Endothelial cell of umbilical vein (primary cell): ENCODE measurements around the gene MDM1.

Source experiments
- CTCF ChIP-seq, 2 donors: IDR thresholded peaks; 1 replicate in 1 of 2; 2 replicates in 1 of 2; pipeline ENCODE4 v1.5.1; 2011; ENCODE audit warnings: low read length in 2 of 2, mild to moderate bottlenecking in 2 of 2, moderate library complexity in 2 of 2, control low read depth in 1 of 2, inconsistent platforms in 1 of 2, low read depth in 1 of 2; ENCODE audit not compliant: insufficient read depth in 1 of 2; ENCODE audit errors: extremely low read depth in 1 of 2
- EZH2 ChIP-seq: IDR thresholded peaks from 2 replicates; pipeline ENCODE4 v1.6.1; 2012; ENCODE audit warnings: borderline replicate concordance, low read depth, mild to moderate bottlenecking, moderate library complexity, low read length, inconsistent platforms; ENCODE audit not compliant: severe bottlenecking
- FOS ChIP-seq: IDR thresholded peaks from 2 replicates; pipeline ENCODE4 v1.6.1; 2011; ENCODE audit warnings: mild to moderate bottlenecking, low read length, moderate library complexity, borderline replicate concordance; ENCODE audit not compliant: insufficient read depth
- GATA2 ChIP-seq: IDR thresholded peaks from 2 replicates; pipeline ENCODE4 v1.7.0; 2011; ENCODE audit warnings: low read depth, mild to moderate bottlenecking, moderate library complexity, mixed read lengths, low read length; ENCODE audit not compliant: insufficient read length, insufficient read depth
- POLR2A ChIP-seq: IDR thresholded peaks from 2 replicates; pipeline ENCODE4 v1.6.1; 2012; ENCODE audit warnings: low read depth, mild to moderate bottlenecking, control low read depth, low read length
- POLR2AphosphoS5 ChIP-seq: IDR thresholded peaks from 2 replicates; pipeline ENCODE4 v1.6.1; 2012; ENCODE audit warnings: low read depth, mild to moderate bottlenecking, control low read depth, low read length, moderate library complexity; ENCODE audit not compliant: insufficient read depth

GRCh38 chr12:68344126-68344525 lies 12.0 kb upstream of the MDM1 start:
- TF ChIP-seq CTCF (IDR thresholded peaks at IDR 0.05; ENCODE audit: extremely low read depth in 1 of 2, insufficient read depth in 1 of 2, low read depth in 1 of 2, low read length in 2 of 2) (no peak), POLR2AphosphoS5 (no peak), EZH2 (no peak), POLR2A (no peak), FOS (no peak), GATA2 (no peak)
